WTC11 (cell line): ENCODE measurements around the gene FMNL1. TPM values are rescaled to one million over a fixed set of nuclear protein-coding genes. Genes with fewer than 3 reads are reported as not detected.

Experiments
- ATAC-seq: fragments of 200-7000 bp; cut with Tn5 transposase; 2 replicates; pipeline ENCODE4 v1.10.0; 2021; ENCODE audit warnings: mild to moderate bottlenecking, moderate library complexity
- CTCF ChIA-PET: fragments of 300-600 bp; sonication (Branson Sonifier 250); formaldehyde crosslinking; loops from one replicate; lab custom pipeline; 2021; ENCODE audit warnings: antibody characterized with exemption; lab: Charles Lee
- POLR2A ChIA-PET: fragments of 350-600 bp; sonication (Branson Sonifier 250); formaldehyde crosslinking; loops from one replicate; lab custom pipeline; 2021; ENCODE audit warnings: antibody characterized with exemption; lab: Charles Lee
- DNase-seq: peaks from one replicate; pipeline ENCODE4 v3.0.0; 2021; ENCODE audit warnings: low spot score
- H3K27ac Mint-ChIP-seq: 2 replicates; pipeline ENCODE4 v1.8.0; 2021; ENCODE audit warnings: mixed read lengths
- H3K27me3 Mint-ChIP-seq: 2 replicates; pipeline ENCODE4 v1.8.0; 2021; ENCODE audit warnings: low read depth, mild to moderate bottlenecking, moderate library complexity, mixed read lengths
- H3K36me3 Mint-ChIP-seq: 2 replicates; pipeline ENCODE4 v1.8.0; 2021; ENCODE audit warnings: mixed read lengths
- H3K4me1 Mint-ChIP-seq: 2 replicates; pipeline ENCODE4 v1.8.0; 2022; ENCODE audit warnings: mixed read lengths
- H3K4me3 Mint-ChIP-seq: 2 replicates; pipeline ENCODE4 v1.8.0; 2021; ENCODE audit warnings: mild to moderate bottlenecking, moderate library complexity, mixed read lengths
- H3K9me3 Mint-ChIP-seq: 2 replicates; pipeline ENCODE4 v1.8.0; 2021; ENCODE audit warnings: mixed read lengths
- E2F5 ChIP-seq: sonication (generic); formaldehyde crosslinking; IDR thresholded peaks from 2 replicates; pipeline ENCODE4 v1.8.1; 2022; ENCODE audit warnings: mild to moderate bottlenecking, moderate library complexity, missing genetic modification reagents
- JAZF1 ChIP-seq: fragments of 250-450 bp; sonication (Bioruptor Pico); IDR thresholded peaks from 2 replicates; pipeline ENCODE4 v1.9.0; 2021; ENCODE audit warnings: moderate library complexity, mild to moderate bottlenecking, inconsistent platforms
- MLX ChIP-seq: sonication (generic); formaldehyde crosslinking; IDR thresholded peaks from 2 replicates; pipeline ENCODE4 v1.8.1; 2023; ENCODE audit warnings: mild to moderate bottlenecking, missing genetic modification reagents, moderate library complexity
- MYBL2 ChIP-seq: sonication (generic); formaldehyde crosslinking; IDR thresholded peaks from 2 replicates; pipeline ENCODE4 v1.8.1; 2023; ENCODE audit warnings: mild to moderate bottlenecking, moderate library complexity, missing genetic modification reagents
- NFYB ChIP-seq: sonication (generic); formaldehyde crosslinking; conservative IDR thresholded peaks from 2 replicates; pipeline ENCODE4 v1.8.0; 2022; ENCODE audit warnings: low read depth, missing genetic modification reagents
- SMAD3 ChIP-seq: sonication (generic); formaldehyde crosslinking; IDR thresholded peaks from 2 replicates; pipeline ENCODE4 v1.8.0; 2022; ENCODE audit warnings: missing genetic modification reagents, mild to moderate bottlenecking, borderline replicate concordance
- SOX15 ChIP-seq: fragments of 250-450 bp; sonication (Bioruptor Pico); IDR thresholded peaks from 2 replicates; pipeline ENCODE4 v1.9.0; 2021; ENCODE audit warnings: mild to moderate bottlenecking
- USF2 ChIP-seq: sonication (generic); formaldehyde crosslinking; IDR thresholded peaks from 2 replicates; pipeline ENCODE4 v1.8.1; 2023; ENCODE audit warnings: mild to moderate bottlenecking, missing genetic modification reagents, moderate library complexity
- ZBTB21 ChIP-seq: sonication (generic); formaldehyde crosslinking; IDR thresholded peaks from 2 replicates; pipeline ENCODE4 v1.8.1; 2023; ENCODE audit warnings: mild to moderate bottlenecking, missing genetic modification reagents, borderline replicate concordance
- ZBTB43 ChIP-seq: sonication (generic); formaldehyde crosslinking; IDR thresholded peaks from 2 replicates; pipeline ENCODE4 v1.8.1; 2023; ENCODE audit warnings: mild to moderate bottlenecking, missing genetic modification reagents
- ZNF121 ChIP-seq: sonication (generic); formaldehyde crosslinking; IDR thresholded peaks from 2 replicates; pipeline ENCODE4 v1.8.0; 2023; ENCODE audit warnings: missing genetic modification reagents
- ZNF317 ChIP-seq: sonication (generic); formaldehyde crosslinking; IDR thresholded peaks from 2 replicates; pipeline ENCODE4 v1.8.1; 2023; ENCODE audit warnings: low read depth, mild to moderate bottlenecking, moderate library complexity, missing genetic modification reagents, borderline replicate concordance
- ZNF416 ChIP-seq: fragments of 250-450 bp; sonication (Bioruptor Pico); IDR thresholded peaks from 2 replicates; pipeline ENCODE4 v1.9.0; 2021; ENCODE audit warnings: mild to moderate bottlenecking, inconsistent platforms
- total RNA-seq: library from RNA; stranded (reverse); gene quantifications from 3 replicates; pipeline ENCODE4 v1.2.3, GENCODE V29; 2021

FMNL1 gene
- total RNA-seq, 1 experiment from 2014 or later = 5.3 TPM

- Mint-ChIP-seq H3K36me3 (no peaks in the 10 kb centered on the region), H3K4me3 (no peak overlapping the region), H3K27me3 (no peaks in the 10 kb centered on the region), H3K4me1 (no peaks in the 10 kb centered on the region), H3K27ac (no peak overlapping the region), H3K9me3 (no peaks in the 10 kb centered on the region)
- ATAC-seq (no peak), DNase-seq (no peak)
- no peak for TF ChIP-seq ZBTB21 (CRISPR knock-in tag)
- TF ChIP-seq ZNF317 = no peak
- no peak for TF ChIP-seq MYBL2 (CRISPR knock-in tag)
- no peak for TF ChIP-seq E2F5
- TF ChIP-seq SMAD3 (CRISPR knock-in tag) = no peak
- no peak for TF ChIP-seq MLX (CRISPR knock-in tag)
- no peak for TF ChIP-seq ZNF416
- no peak for TF ChIP-seq USF2 (CRISPR knock-in tag)
- TF ChIP-seq ZNF121 (CRISPR knock-in tag) = no peak
- no peak for TF ChIP-seq ZBTB43 (CRISPR knock-in tag)
- no peak for TF ChIP-seq NFYB (CRISPR knock-in tag)
- TF ChIP-seq SOX15 (CRISPR knock-in tag) = no peak
- no peak for TF ChIP-seq JAZF1
- POLR2A ChIA-PET = no interaction called here
- CTCF ChIA-PET = no interaction called here
Measured at GRCh38 chr17:45296833-45297124, 75.1 kb downstream of the FMNL1 start.

Other genes starting within 250 kb of the FMNL1 start
- 57.7 to 59.2 TPM (median 58.7 TPM) in 3 replicates for gene DCAKD, start 170.3 kb upstream of the FMNL1 start, total RNA-seq
- 152 to 162 TPM (median 153 TPM) in 3 replicates for gene NMT1, start 160.6 kb upstream of the FMNL1 start, total RNA-seq
- 45.9 to 55.8 TPM (median 55.8 TPM) in 3 replicates for gene PLCD3, start 89.4 kb upstream of the FMNL1 start, total RNA-seq
- gene ACBD4, start 86.2 kb upstream of the FMNL1 start, total RNA-seq = 12.7 to 21.0 TPM (median 21.0 TPM) in 3 replicates
- gene HEXIM1, start 73.4 kb upstream of the FMNL1 start, total RNA-seq = 29.6 to 36.9 TPM (median 35.2 TPM) in 3 replicates
- 11.9 to 16.1 TPM (median 12.2 TPM) in 3 replicates for gene HEXIM2, start 60.0 kb upstream of the FMNL1 start, total RNA-seq
- 0.14 to 0.15 TPM in 2 of 3 replicates, not detected in the other for gene SPATA32, start 40.2 kb downstream of the FMNL1 start, total RNA-seq
- gene MAP3K14, start 95.1 kb downstream of the FMNL1 start, total RNA-seq = 3.3 to 4.0 TPM (median 3.8 TPM) in 3 replicates
- 12.9 to 16.0 TPM (median 14.8 TPM) in 3 replicates for gene ARHGAP27, start 211.0 kb downstream of the FMNL1 start, total RNA-seq